HG03460 (cell line): ENCODE data around the gene OR51M1.

Experiments used
- ATAC-seq: cut with Tn5 transposase; IDR thresholded peaks from one replicate; pipeline ENCODE4 v1.9.1; 2021; ENCODE audit not compliant: unreplicated experiment

Gene OR51M1

DNA sequence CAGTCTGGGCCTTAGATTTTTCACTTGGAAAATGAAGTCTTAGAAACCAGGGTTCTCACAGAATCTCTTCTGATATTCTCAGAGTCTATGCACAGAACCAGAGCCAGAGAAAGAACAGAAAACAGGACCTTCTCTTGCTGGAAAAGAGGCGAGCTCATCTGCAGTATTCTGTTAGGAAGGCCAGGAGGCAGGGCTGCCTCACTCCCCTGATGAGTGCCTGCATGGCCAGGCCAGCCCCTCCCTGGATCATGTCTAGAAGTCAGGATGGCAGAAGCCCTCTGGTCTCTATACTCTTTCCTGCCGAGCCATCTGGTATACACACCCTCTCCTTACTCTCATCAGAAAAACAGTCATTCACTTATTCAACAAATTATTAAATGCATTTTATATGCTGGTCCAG is 723 bp downstream of the OR51M1 start:
- ATAC-seq, result no peak

DNA sequence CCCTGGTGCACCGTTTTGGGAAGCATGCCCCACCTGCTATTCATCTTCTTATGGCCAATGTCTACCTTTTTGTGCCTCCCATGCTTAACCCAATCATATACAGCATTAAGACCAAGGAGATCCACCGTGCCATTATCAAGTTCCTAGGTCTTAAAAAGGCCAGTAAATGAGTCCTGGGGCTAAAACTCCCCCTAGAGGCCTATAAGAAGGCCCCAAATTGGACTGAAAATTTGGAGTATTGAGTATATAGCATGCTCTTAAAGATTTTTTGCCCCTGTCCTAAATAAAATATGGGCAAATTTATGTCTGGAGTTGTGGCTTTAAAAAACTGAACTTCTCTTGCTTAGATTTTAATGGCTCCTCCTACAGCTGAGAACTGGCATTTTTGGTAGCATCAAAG is 6.6 kb downstream of the OR51M1 start:
- no peak for ATAC-seq

DNA sequence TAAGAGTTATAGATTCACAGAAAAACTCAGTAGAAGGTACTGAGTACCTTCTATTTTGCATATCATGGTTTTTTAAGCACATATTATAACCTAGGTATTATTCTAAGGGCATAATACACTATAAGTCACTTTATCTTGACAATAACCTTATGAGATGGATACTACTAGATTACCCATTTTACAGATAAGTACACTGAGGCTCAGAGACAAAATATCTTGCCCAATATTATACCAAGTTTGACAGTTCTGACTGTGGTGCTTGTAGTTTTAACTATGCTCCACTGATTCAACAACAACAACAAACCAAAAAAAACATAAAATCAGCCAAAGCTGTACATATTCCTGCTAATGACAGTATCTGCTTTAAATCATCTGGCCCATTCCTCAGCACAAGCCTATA is 10.5 kb downstream of the OR51M1 start:
- ATAC-seq, result no peak

DNA sequence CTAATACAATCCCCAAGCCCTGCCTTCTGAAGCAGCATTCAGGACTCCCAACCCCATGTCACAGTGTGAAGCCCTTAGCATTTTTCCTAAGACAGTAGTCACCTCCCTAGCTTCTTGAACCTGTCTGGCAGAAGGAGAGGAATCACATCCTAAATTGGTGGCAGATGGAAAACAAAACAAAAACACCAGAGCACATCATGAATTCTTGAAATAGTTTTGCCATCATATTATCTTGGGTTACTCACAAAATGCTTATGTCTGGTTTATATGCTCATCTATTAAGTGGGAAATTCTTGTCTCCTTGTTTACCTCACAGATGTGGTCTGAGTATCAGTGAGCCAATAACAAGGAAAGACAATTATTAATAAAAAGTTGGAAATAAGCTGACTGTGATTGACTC is 15.3 kb downstream of the OR51M1 start:
- ATAC-seq, result no peak

DNA sequence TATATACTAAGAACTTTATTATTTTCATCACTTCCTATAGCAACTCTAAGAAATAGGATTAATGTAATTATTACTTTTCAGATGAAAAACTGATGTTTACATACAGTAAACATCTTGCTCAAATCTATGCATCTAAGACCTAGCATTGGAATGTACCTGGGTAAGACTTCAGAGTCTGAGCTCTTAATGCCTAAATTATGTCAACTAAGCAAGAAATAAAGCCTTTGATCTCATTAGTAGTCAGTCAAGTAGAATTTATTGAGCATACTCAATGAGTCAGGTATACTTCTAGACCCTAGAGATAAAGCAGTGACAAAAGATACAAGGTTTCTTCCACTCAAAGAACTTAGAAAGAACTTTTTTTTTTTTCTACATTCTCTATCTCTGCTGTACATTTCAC is 21.6 kb downstream of the OR51M1 start:
- no peak for ATAC-seq

DNA sequence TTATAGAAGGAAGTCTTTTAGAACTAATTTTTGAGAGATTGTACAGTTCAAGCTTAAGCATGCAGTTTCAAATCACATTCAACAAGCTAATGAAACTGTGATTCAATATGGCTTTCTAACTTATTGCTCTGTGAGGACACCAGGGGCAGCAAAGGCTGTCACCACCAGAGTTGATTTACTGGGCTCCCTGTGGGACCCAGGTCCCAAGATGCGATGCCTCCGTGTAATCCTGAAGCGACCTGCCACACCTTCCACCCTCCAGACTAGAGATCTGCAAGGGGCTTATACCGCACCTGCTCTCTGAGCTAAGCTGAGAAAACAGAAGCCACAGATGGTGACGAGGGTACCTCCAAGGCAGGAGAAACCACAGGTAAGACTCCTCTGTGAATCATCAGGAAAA is 37.4 kb downstream of the OR51M1 start:
- ATAC-seq, result no peak

DNA sequence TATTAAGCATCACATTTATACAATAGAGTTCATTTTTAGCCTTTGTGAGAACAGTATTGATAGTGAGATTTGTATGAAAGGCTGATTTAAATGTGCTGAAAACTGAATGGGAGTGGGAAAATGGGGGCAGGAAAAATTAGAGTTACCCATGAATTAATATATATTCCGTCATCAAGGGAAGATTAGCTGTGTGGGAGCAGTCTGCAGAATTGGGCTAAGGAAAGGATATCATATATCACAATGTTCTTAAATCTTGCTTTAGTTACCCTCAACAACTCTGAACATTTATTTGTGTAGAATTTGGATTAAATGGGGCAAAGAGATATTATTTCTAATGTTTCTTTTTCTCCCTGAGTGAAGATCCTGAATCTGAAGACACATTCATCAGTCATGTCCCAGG is 38.2 kb downstream of the OR51M1 start, which contains the start of gene OR51Q1:
Gene OR51Q1, plus strand, starts transcription at position 301 of the 400 bp plus-strand sequence. Its CDS starts 90 bp downstream, at position 391.
- no peak for ATAC-seq

DNA sequence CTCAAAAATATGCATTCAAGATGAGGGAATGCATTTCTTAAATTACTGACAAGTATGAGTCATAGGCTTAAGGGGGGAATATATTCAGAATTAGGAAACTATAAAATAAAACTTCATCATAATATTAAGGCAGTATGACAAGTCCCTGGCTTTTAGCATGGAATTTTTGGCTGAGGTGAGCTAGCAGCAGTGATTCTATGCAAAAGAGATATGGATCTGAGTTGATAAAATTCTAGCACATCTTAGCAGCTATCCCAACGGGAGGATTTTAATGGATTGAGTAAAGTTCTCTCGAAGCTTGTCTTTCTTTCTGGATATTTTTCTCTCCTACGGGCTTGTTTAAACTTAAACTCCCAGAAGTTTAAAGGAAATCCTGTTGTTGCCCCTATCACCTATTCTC is 39.5 kb downstream of the OR51M1 start:
- ATAC-seq, result no peak

DNA sequence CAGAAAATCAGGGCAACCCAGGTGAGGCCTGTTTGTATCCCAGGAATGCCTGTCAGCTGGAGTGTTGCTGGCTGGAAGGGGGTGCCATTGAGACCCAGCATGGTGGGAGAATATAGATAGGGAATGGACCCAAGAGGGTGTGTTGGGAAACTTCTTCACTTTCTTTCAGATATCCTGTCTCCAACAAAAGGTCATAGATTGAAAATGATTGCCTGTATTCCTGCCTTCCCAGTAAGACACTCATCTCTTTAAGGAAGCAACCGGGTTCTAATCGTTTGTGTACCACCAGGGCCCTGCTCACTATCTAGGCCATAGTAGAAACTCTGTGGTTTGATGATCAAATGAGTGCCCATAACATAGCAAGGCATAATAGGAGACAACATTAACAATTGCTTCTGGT is 57.8 kb downstream of the OR51M1 start, which contains the start of gene OR51I1:
Gene OR51I1, minus strand, starts transcription at position 101 of the 400 bp plus-strand sequence. Its CDS starts 0 bp downstream, at position 101.
- ATAC-seq, result no peak
